T-helper 1 cell treated with Interleukin-12 subunit alpha and Interleukin-12 subunit beta and Interleukin-4 antibody, amounts not matched to agents 30 μg/mL and 1 μg/mL, for 36 hours (primary cell): ENCODE data around the gene GIGYF1.
"Not testable (repeated sequence)": the region's sequence is repeated elsewhere in the genome, so short reads cannot be mapped to it uniquely, and the experiment has no call there.

ENCODE experiments used
- H3K27ac Mint-ChIP-seq: one replicate; pipeline ENCODE4 v1.8.0; 2021; ENCODE audit warnings: mild to moderate bottlenecking, mixed read lengths
- H3K27me3 Mint-ChIP-seq: one replicate; pipeline ENCODE4 v1.8.0; 2021; ENCODE audit warnings: low read depth, mixed read lengths
- H3K36me3 Mint-ChIP-seq: one replicate; pipeline ENCODE4 v1.8.0; 2021; ENCODE audit warnings: low read depth, mixed read lengths
- H3K4me1 Mint-ChIP-seq: one replicate; pipeline ENCODE4 v1.8.0; 2021; ENCODE audit warnings: low read depth, mixed read lengths
- H3K4me3 Mint-ChIP-seq: one replicate; pipeline ENCODE4 v1.8.0; 2021; ENCODE audit warnings: mild to moderate bottlenecking, moderate library complexity, mixed read lengths
- H3K9me3 Mint-ChIP-seq: one replicate; pipeline ENCODE4 v1.8.0; 2021; ENCODE audit warnings: mixed read lengths

The GIGYF1 gene, protein sequence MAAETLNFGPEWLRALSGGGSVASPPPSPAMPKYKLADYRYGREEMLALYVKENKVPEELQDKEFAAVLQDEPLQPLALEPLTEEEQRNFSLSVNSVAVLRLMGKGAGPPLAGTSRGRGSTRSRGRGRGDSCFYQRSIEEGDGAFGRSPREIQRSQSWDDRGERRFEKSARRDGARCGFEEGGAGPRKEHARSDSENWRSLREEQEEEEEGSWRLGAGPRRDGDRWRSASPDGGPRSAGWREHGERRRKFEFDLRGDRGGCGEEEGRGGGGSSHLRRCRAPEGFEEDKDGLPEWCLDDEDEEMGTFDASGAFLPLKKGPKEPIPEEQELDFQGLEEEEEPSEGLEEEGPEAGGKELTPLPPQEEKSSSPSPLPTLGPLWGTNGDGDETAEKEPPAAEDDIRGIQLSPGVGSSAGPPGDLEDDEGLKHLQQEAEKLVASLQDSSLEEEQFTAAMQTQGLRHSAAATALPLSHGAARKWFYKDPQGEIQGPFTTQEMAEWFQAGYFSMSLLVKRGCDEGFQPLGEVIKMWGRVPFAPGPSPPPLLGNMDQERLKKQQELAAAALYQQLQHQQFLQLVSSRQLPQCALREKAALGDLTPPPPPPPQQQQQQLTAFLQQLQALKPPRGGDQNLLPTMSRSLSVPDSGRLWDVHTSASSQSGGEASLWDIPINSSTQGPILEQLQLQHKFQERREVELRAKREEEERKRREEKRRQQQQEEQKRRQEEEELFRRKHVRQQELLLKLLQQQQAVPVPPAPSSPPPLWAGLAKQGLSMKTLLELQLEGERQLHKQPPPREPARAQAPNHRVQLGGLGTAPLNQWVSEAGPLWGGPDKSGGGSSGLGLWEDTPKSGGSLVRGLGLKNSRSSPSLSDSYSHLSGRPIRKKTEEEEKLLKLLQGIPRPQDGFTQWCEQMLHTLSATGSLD (N-terminal part only)

DNA sequence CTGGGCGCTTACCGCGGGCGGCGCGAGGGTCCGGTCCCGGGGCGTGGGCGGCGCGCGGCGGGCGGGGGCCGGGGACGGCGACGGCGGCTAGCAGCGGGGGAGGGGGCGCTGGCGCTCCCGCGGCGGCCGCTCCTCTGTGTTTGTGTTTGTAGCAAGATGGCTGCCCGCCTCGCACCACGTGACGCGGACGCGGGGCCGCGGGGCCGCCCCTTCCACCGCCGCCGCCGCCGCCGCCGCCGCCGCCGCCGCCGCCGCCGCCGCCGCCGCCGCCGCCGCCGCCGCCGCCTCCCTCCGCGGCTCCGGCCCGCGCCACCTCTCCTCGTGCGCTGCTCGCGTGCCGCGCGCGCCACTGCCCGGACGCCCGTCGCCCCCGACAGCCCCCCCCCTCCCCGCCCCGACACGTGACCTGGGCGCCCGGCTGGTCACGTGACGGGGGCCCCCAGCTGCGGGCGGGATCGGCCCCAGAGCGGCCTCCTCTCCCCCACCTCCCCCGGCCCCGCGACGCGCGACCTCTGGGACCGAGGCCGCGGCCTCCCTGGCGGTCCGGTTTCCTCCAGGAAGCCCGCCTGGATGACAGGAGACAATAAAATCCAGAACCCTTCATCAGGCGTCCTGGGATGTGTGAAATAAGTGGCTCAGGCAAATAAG lies at the start of gene GIGYF1:
TSS of gene GIGYF1 (minus strand) at position 153 of the 648 bp plus-strand sequence. CDS start 6,012 bp downstream, outside the sequence.
- H3K4me3 Mint-ChIP-seq, result peak within 1 kb of the TSS; percentile 99
- peaks cover 18% of the 10 kb centered on the region for H3K4me1 Mint-ChIP-seq
- H3K9me3 Mint-ChIP-seq, result no peaks in the 10 kb centered on the region
- peaks cover 18% of the 10 kb centered on the region for H3K27me3 Mint-ChIP-seq
- H3K27ac Mint-ChIP-seq, result peak within 1 kb of the TSS; percentile 95
- H3K36me3 Mint-ChIP-seq, result peaks cover 10% of the 10 kb centered on the region

DNA sequence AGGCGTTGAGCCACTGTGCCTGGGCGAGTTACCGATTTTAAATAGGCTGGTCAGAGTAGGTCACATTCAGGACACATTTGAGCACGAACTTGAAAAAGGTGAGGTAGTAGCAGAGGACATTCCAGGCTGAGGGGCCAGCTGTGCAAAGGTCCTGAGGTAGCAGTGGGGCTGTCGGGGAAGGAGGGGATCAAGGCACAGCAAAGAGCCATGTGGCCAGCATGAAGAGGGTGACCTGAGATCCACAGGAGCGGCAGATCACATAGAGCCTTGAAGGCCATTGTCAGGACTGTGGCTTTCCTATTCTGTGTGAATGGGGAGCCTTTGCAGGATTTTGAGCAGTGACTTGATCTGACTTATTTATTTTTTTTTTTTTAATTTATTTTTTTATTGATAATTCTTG lies 45.9 kb upstream of the GIGYF1 start:
- no peak overlapping the region for H3K27ac Mint-ChIP-seq
- H3K36me3 Mint-ChIP-seq, result no peaks in the 10 kb centered on the region
- H3K4me3 Mint-ChIP-seq, result no peak overlapping the region
- no peaks in the 10 kb centered on the region for H3K4me1 Mint-ChIP-seq
- peaks cover 9% of the 10 kb centered on the region for H3K27me3 Mint-ChIP-seq
- peaks cover 5% of the 10 kb centered on the region for H3K9me3 Mint-ChIP-seq

DNA sequence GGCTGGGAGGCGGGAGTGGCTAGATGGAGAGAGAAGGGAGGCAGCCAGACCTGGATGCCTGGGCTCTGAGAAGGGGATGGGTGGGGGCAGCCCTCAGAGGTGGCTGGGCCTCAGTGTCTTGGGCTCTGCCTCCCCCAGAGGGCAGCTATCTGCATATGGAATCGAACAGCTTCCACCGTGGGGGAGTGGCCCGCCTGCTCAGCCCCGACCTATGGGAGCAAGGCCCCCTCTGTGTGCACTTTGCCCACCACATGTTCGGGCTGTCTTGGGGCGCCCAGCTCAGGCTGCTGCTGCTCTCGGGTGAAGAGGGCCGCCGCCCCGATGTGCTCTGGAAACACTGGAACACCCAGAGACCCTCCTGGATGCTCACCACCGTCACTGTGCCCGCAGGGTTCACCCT lies 42.6 kb upstream of the GIGYF1 start:
- Mint-ChIP-seq H3K27ac (no peak overlapping the region), H3K4me1 (peaks cover 4% of the 10 kb centered on the region), H3K4me3 (no peak overlapping the region), H3K36me3 (no peaks in the 10 kb centered on the region), H3K9me3 (no peaks in the 10 kb centered on the region), H3K27me3 (peaks cover 10% of the 10 kb centered on the region)

DNA sequence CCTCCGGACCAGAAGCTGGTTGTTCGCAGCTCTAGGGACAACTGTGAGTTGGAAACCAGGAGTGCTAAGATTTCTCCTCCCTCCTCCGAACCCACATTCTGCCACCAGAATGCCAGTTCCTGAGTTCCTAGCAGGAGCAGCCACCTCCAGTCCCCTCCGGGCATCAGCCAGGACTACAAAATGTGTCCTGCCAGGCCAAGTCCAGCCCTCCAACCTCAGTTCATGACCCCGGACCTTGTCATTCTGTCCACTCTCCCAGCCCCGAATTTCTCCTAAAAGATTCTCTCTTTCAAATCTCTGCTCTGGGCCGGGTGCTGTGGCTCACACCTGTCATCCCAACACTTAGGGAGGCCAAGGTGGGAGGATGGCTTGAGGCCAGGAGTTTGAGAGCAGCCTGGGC lies 41.7 kb upstream of the GIGYF1 start:
- Mint-ChIP-seq H3K27ac (no peak overlapping the region), H3K36me3 (no peaks in the 10 kb centered on the region)

DNA sequence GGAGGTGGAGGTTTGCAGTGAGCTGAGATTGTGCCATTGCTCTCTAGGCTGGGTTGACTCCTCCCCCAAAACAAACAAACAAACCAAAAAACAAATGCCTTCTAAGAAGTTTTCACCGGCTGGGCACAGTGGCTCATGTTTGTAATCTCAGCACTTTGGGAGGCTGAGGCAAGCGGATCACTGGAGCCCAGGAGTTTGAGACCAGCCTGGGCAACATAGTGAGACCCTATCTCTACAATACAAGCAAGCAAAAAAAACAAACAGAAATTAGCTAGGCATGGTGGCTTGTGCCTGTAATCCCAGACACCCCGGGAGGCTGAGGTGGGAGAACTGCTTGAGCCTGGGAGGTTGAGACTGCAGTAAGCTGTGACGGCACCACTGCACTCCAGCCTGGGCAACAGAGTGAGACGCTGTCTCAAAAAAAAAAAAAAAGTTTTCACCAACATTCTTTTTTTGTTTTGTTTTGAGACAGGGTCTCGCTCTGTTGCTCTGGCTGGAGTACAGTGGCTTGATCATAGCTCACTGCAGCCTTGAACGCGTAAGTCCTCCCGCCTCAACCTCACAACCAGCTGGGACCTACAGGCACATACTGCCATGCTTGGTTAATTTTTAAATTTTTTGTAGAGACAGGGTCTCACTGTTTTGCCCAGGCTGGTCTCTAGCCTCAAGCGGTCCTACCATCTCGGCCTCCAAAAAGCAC lies 38.0 kb upstream of the GIGYF1 start:
- H3K27me3 Mint-ChIP-seq, result peaks cover 20% of the 10 kb centered on the region
- H3K36me3 Mint-ChIP-seq, result no peaks in the 10 kb centered on the region
- H3K27ac Mint-ChIP-seq, result no peak overlapping the region
- H3K4me3 Mint-ChIP-seq, result no peak overlapping the region
- no peaks in the 10 kb centered on the region for H3K9me3 Mint-ChIP-seq
- H3K4me1 Mint-ChIP-seq, result peaks cover 4% of the 10 kb centered on the region

More for the DNA sequence above, 41.7 kb upstream of the GIGYF1 start:
- Mint-ChIP-seq H3K27me3 (peaks cover 10% of the 10 kb centered on the region), H3K4me1 (peaks cover 4% of the 10 kb centered on the region), H3K4me3 (no peak overlapping the region), H3K9me3 (no peaks in the 10 kb centered on the region)

DNA sequence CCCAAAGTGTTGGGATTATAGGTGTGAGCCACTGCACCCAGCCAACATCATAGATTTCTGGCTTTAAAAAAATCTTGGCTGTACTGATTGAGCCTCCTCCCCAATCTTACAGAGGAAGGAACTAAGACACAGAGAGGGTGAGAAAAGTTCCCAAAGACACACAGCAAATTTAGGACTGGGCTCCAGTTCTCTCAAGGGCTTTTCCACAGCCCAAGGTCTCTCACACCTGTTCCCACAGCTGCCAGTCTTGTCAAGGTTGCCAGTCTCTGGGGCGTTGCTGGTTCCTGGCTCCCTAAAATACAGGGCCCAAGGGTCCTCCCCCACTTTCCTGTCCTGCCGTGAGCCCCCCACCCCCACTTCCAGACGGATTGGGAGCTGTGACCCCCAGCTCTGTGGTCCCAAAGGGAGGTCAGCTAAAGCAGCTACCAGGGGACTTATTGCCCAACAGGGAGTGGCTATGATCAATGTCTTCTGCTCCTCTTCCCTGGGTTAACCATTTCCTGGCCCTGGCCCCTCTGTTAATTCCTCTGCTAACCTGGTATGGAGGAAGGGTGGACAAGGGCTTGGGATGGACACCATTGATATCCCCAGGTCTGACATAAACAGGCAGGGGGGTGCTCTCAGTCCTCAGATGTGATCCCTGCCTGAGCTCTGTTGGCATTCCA lies 36.2 kb upstream of the GIGYF1 start:
- peaks cover 18% of the 10 kb centered on the region for H3K27me3 Mint-ChIP-seq
- no peak overlapping the region for H3K4me3 Mint-ChIP-seq
- H3K27ac Mint-ChIP-seq, result no peak overlapping the region
- H3K4me1 Mint-ChIP-seq, result peaks cover 4% of the 10 kb centered on the region
- no peaks in the 10 kb centered on the region for H3K9me3 Mint-ChIP-seq
- H3K36me3 Mint-ChIP-seq, result no peaks in the 10 kb centered on the region

DNA sequence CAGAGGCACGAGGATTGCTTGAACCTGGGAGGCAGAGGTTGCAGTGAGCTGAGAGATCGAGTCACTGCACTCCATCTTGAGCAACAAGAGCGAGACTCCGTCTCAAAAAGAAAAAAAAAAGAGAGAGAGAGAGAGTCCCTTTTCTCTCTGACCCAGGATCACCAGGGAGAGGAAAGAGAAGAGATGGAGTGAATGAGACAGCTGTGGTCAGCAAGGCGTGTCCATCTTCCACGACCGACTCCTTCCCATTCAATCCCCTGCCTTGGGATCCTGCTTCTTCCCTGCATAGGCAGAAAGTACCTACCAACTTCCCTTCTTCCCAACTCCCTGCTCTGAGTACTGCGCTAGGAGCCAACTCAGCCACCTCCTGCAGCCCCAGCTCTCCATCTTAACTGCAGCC lies 34.1 kb upstream of the GIGYF1 start:
- Mint-ChIP-seq H3K27me3 (peaks cover 24% of the 10 kb centered on the region), H3K9me3 (no peaks in the 10 kb centered on the region), H3K4me3 (no peak overlapping the region), H3K36me3 (no peaks in the 10 kb centered on the region), H3K27ac (no peak overlapping the region), H3K4me1 (peaks cover 3% of the 10 kb centered on the region)

DNA sequence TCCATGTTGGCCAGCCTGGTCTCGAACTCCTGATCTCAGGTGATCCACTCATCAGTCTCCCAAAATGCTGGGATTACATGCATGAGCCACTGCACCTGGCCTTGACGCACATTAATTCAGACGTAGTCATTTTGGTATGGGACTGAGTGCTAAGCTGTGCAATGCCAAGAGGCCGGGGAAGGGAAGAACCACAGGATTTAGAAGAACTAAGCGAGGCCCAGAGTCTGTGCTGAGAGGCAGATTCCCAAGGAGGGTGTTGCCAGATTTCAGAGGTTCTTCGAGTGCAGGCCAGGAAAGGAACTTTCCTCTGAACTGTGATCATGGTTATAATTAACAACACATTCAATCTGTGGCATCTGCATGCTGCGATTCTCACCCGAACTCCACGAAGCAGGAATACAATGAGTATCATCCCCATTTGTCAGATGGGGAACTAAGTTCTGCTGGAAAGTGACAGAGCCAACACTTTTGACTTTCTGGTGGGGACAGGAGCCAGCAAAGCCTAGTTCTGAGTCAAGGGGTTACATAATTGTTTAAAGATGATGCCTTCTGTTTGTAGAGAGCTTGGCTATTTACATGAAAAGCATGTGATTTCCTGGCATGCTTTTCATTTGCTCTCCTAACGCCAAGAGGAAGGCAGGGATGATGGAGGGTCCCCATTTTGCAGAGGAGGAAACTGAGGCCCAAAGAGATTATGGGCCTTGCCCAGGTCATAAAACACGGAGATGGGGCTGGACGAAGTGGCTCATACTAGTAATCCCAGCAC lies 33.1 kb upstream of the GIGYF1 start:
- Mint-ChIP-seq H3K4me1 (peaks cover 3% of the 10 kb centered on the region), H3K9me3 (no peaks in the 10 kb centered on the region), H3K4me3 (no peak overlapping the region), H3K27ac (no peak overlapping the region), H3K27me3 (peaks cover 32% of the 10 kb centered on the region), H3K36me3 (no peaks in the 10 kb centered on the region)

DNA sequence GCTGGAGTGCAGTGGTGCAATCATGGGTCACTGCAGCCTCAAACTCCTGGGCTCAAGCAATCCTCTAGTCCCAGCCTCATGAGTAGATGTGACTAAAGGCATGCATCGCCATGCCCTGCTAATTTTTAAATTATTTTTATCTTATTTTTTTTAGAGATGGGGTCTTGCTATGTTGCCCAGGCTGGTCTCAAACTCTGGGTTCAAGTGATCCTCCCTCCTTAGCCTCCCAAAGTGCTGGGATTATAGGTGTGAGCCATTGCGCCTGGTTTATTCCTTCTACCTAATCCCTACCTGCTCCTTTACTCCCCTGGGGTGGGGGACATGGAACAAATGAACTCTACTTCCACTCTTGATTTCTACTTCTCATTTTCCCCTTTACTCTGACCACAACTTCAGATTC lies 30.3 kb upstream of the GIGYF1 start:
- not testable (repeated sequence) for H3K9me3 Mint-ChIP-seq, H3K27ac Mint-ChIP-seq, H3K4me3 Mint-ChIP-seq, H3K36me3 Mint-ChIP-seq, H3K4me1 Mint-ChIP-seq
- peaks cover 55% of the 10 kb centered on the region for H3K27me3 Mint-ChIP-seq

DNA sequence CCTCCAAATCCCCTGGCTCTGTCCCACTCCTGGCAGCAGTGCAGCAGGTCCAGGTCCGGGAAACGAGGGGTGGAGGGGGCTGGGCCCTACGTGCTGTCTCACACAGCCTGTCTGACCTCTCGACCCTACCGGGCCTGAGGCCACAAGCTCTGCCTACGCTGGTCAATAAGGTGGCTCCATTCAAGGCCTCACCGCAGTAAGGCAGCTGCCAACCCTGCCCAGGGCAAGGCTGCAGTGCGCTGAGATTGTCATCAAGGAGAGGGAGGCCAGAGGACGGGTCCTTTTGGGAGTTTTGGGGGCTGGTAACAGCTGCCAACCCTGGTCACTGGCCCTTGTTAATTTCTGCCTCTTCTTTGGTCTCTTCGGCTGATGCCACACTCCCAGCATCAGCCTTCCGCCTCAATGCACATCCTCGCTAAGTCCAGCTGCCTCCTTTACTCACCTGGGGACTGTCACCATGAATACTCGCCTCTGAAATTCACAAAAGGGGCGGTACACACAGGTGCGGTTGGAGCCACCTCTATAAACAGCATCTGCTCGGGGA lies 29.8 kb upstream of the GIGYF1 start:
- Mint-ChIP-seq H3K4me1 (peaks cover 3% of the 10 kb centered on the region), H3K4me3 (no peak overlapping the region), H3K9me3 (no peaks in the 10 kb centered on the region), H3K36me3 (no peaks in the 10 kb centered on the region), H3K27me3 (peaks cover 61% of the 10 kb centered on the region), H3K27ac (no peak overlapping the region)

DNA sequence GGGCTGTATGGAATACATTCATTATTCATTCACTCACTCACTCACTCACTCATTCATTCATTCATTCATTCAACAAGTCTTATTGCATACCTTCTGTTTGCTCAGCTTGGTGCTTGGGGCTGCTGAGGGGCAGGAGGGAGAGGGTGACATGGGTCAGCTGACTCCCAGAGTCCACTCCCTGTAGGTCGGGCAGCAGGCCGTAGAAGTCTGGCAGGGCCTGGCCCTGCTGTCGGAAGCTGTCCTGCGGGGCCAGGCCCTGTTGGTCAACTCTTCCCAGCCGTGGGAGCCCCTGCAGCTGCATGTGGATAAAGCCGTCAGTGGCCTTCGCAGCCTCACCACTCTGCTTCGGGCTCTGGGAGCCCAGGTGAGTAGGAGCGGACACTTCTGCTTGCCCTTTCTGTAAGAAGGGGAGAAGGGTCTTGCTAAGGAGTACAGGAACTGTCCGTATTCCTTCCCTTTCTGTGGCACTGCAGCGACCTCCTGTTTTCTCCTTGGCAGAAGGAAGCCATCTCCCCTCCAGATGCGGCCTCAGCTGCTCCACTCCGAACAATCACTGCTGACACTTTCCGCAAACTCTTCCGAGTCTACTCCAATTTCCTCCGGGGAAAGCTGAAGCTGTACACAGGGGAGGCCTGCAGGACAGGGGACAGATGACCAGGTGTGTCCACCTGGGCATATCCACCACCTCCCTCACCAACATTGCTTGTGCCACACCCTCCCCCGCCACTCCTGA lies 28.6 kb upstream of the GIGYF1 start:
- no peak overlapping the region for H3K27ac Mint-ChIP-seq
- peaks cover 6% of the 10 kb centered on the region for H3K9me3 Mint-ChIP-seq
- no peak overlapping the region for H3K4me3 Mint-ChIP-seq
- peaks cover 67% of the 10 kb centered on the region for H3K27me3 Mint-ChIP-seq
- H3K4me1 Mint-ChIP-seq, result peaks cover 3% of the 10 kb centered on the region
- no peaks in the 10 kb centered on the region for H3K36me3 Mint-ChIP-seq

DNA sequence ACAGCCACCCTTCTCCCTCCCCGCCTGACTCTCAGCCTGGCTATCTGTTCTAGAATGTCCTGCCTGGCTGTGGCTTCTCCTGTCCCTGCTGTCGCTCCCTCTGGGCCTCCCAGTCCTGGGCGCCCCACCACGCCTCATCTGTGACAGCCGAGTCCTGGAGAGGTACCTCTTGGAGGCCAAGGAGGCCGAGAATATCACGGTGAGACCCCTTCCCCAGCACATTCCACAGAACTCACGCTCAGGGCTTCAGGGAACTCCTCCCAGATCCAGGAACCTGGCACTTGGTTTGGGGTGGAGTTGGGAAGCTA lies 27.4 kb upstream of the GIGYF1 start:
- H3K4me1 Mint-ChIP-seq, result peaks cover 3% of the 10 kb centered on the region
- no peak overlapping the region for H3K27ac Mint-ChIP-seq
- peaks cover 62% of the 10 kb centered on the region for H3K27me3 Mint-ChIP-seq
- H3K4me3 Mint-ChIP-seq, result no peak overlapping the region
- peaks cover 6% of the 10 kb centered on the region for H3K9me3 Mint-ChIP-seq
- no peaks in the 10 kb centered on the region for H3K36me3 Mint-ChIP-seq
